ENCODE measurements around the gene LIMA1. TPM values are rescaled to one million over a fixed set of nuclear protein-coding genes. Genes with fewer than 3 reads are reported as not detected.
A peak's percentile ranks its signal among the peaks of the same experiment; 100 is the strongest.
"Not testable (repeated sequence)": the region's sequence is repeated elsewhere in the genome, so short reads cannot be mapped to it uniquely, and the experiment has no call there.

The LIMA1 gene
- total RNA-seq, 1 donor, result 8.9 TPM

DNA sequence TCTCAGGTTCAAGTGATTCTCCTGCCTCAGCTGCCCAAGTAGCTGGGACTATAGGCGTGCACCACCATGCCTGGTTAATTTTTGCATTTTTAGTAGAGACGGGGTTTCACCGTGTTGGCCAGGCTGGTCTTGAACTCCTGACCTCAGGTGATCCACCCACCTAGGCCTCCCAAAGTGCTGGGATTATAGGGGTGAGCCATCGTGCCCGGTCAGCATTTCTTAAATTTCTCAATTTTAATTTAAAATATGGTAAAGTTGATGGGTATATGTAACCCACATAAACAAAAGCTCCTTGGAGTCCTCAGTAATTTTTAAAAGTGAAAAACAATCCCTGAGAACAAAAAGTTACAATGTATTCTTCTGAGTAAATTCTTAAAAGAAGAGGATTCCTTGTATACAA lies 128.4 kb downstream of the LIMA1 start:
- not testable (repeated sequence) for DNase-seq (ENCODE audit: low read depth in 2 of 3, low spot score in 2 of 3)

DNA sequence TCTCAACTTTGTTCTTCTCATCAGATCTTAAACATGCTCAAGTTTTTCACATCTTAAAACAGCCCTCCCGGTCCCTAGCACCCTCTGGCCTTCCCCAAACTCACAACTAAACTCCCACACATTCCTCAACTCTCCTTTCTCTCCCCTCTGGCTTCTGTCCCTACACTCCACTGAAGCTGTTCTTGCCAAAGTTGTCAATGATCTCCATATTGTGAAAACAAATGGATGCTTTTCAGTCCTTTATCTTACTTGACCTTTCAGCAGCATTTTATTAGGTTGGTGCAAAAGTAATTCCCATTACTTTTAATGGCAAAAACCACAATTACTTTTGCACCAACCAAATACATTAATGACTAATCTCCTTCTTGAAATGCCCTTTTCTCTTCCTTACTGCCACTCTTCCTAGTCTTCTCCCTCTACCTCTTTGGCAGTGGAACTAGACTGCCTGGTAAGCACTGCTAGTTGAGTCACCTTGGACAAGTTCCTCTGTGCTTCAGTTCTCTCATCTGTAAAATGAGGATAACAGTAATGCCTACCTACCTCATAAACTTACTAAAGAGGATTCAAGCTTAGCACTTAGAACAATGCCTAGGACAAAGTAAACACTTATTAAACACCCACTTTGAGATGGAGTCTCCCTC lies 132.2 kb downstream of the LIMA1 start:
- no peak for DNase-seq (ENCODE audit: low read depth in 2 of 3, low spot score in 2 of 3)

DNA sequence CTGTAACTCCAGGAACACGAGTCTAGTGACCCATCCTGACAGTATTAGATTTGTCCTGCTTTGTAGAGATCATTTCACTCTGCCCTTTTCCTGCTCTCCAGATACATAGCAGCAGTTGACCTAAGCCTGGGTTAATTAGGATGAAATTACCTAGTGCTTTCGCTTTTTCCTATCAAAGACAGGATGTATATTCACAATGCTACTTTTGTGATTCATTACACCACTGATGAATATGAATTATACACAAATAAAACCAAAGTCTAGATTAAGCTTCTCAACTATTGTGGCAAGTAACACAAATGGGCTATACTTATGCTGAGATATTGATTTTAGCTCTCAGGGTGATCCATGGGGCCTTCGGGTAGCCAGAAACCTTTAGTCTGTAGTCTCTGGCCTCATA lies 134.0 kb downstream of the LIMA1 start:
- DNase-seq (ENCODE audit: low read depth in 2 of 3, low spot score in 2 of 3), result no peak

DNA sequence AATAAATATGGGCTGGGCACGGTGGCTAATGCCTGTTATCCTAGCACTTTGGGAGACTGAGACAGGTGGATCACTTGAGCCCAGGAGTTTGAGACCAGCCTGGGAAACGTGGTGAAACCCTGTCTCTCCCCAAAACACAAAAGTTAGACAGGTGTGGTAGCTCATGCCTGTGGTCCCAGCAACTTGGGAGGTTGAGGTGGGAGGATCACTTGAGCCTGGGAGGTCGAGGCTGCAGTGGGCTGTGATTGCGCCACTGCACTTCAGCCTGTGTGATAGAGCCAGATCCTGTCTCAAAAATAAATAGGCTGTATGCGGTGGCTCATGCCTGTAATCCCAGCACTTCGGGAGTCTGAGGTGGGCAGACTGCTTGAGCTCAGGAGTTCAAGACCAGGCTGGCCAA lies 135.3 kb downstream of the LIMA1 start:
- not testable (repeated sequence) for DNase-seq (ENCODE audit: low read depth in 2 of 3, low spot score in 2 of 3)

DNA sequence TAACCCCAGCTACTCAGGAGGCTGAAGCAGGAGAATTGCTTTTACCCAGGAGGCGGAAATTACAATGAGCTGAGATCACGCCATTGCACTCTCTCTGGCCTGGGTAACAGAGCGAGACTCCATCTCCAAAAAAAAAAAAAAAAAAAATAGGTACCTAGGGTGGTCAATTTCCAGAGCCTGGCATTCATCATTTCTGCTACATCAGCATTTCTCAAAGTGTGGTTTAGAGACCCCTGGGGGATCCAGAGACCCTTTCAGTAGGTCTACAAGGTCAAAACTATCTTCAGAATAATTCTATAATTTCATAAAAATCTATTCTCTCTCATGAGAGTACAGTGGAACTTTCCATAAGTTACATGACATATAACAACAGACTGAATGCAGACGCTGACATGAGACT lies 136.0 kb downstream of the LIMA1 start:
- no peak for DNase-seq (ENCODE audit: low read depth in 2 of 3, low spot score in 2 of 3)

DNA sequence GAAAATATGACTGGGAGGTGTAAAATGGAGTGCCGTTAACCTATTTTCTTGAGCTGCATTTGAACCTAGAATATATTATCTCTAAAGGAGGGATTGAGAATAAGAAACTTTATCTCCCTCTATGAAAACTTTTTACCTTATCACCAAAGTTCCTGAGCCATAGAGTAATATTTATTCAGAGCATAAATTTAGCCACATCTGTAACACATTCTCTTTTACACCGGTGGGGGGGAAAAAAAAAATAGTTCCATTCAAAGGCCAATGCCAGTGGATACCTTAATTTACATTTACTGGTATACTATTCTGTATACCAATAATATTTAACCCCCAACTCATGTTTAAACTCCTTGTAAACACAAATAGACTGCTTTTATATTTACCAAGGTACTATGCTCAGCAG lies 137.9 kb downstream of the LIMA1 start:
- DNase-seq (ENCODE audit: low read depth in 2 of 3, low spot score in 2 of 3), result no peak

DNA sequence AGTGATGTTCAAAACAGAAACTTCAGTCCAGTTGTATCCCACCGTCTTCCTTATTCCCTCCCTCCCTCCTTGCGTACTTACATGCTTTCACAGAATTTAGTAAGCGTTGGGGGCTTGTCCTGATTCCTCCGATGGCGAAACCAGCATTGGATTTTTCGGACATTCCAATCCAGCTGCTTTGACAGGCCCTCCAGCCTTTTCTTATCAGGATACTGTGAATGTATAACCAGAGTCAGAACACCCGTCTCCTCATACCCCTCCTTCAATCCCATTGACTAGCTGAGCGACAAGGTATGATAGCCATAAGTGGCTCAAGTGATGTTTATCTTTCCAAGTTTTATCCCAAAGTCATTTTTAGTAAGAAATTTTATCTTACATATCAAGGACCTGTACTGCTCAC lies 140.3 kb downstream of the LIMA1 start:
- no peak for DNase-seq (ENCODE audit: low read depth in 2 of 3, low spot score in 2 of 3)

DNA sequence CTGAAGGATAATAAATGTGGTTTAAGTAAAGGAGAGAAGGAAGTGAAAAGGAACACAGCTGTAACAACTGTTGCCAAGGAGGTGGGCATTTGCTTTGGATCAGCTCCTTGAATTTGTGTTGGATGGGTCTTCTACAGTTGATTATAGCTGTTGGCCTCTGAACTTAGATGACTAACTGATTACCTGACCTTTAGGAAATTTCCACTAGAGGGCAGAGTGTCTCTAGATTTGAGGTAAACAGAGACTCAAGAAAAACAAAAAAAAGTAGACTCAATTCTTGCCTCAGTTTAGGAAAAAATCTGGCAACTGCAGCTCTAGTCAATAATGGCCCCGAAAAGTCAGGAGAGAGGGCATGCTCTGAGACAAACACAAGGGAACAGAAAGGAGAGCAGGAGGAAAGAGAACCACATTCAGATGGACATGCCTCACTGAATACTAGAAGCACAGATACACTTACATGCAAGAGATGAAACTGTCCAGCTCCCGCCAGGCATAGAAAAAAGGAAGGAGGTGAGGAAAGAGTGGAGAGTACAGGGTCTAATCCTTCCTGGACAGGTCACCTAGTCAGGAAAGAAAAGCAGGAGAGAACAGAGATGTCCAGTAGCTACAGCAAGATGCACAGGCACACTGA lies 150.7 kb downstream of the LIMA1 start:
- DNase-seq (ENCODE audit: low read depth in 2 of 3, low spot score in 2 of 3), result peak in 2 of 3 donors; percentile 22 to 66

DNA sequence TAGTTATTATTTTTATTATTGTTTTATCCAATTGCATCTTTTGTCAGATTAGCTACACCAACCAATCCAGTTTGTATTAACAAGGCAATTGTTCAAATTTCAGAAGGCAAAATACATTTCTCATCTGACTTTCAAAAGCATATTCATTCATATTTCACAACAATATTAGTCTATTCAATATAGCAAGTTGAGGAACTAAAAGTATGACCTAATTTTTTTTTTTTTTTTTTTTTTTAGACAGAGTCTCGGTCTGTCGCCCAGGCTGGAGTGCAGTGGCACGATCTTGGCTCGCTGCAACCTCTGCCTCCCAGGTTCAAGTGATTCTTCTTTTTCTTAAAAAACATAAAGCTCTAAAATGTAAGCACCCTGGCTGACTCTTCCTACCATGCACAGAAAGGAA lies 154.0 kb downstream of the LIMA1 start:
- DNase-seq (ENCODE audit: low read depth in 2 of 3, low spot score in 2 of 3), result no peak

DNA sequence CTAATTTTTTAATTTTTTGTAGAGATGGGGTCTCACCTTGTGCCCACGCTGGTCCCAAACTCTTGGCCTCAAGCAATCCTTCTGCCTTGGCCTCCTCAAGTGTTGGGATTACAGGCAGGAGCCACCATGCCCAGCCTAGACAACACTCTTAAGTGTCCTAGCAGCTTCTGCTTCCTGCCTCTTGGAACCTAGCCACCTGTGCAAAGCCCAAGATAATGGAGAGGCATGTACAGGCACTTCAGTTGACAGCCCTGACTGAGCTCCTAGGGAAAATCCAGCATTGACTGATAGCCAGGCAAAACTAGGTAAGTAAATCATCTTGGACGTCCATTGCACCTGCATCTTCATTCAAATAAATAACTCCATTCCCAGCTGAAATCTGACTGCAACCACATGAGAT lies 155.8 kb downstream of the LIMA1 start:
- DNase-seq (ENCODE audit: low read depth in 2 of 3, low spot score in 2 of 3), result no peak

Small RNA genes within 50 kb of the gene (small RNA-seq; reads per million reads assigned to genes)
- gene MIR1293, result not detected
- gene RNU6-1093P, result not detected

Other genes with a start within 250 kb of the LIMA1 start
- not detected for gene ASIC1, start 225.9 kb downstream of the LIMA1 start, total RNA-seq
- 80.5 TPM for gene SMARCD1, start 198.2 kb downstream of the LIMA1 start, total RNA-seq
- under 0.01 TPM for gene GPD1, start 179.5 kb downstream of the LIMA1 start, total RNA-seq
- gene COX14, start 171.3 kb downstream of the LIMA1 start, total RNA-seq, result 47.4 TPM
- 28.3 TPM for gene CERS5, start 116.2 kb downstream of the LIMA1 start, total RNA-seq
- gene FAM186A, start 113.1 kb upstream of the LIMA1 start, total RNA-seq, result under 0.01 TPM
- gene LARP4, start 117.4 kb upstream of the LIMA1 start, total RNA-seq, result 11.0 TPM
- gene DIP2B, start 221.5 kb upstream of the LIMA1 start, total RNA-seq, result 32.6 TPM